GM21423 (cell line): ENCODE results near the gene SERPINI1.

ENCODE experiments used
- ATAC-seq: cut with Tn5 transposase; IDR thresholded peaks from one replicate; pipeline ENCODE4 v1.9.1; 2021; ENCODE audit warnings: mild to moderate bottlenecking, moderate library complexity; ENCODE audit not compliant: unreplicated experiment

The SERPINI1 gene

GRCh38 chr3:167734498-167735232, 856 bp upstream of the SERPINI1 start, which contains the start of gene PDCD10:
PDCD10 (minus strand) TSS chr3:167734892; CDS start chr3:167720157, 14,735 bp downstream.
- ATAC-seq: peak; percentile 82

- no peak for ATAC-seq
Measured at GRCh38 chr3:167736264-167736787, 805 bp downstream of the SERPINI1 start.

GRCh38 chr3:167736997-167737396, 1.5 kb downstream of the SERPINI1 start:
- ATAC-seq: no peak

- ATAC-seq: no peak
Measured at GRCh38 chr3:167738037-167738436, 2.5 kb downstream of the SERPINI1 start.

GRCh38 chr3:167739190-167739810, 3.8 kb downstream of the SERPINI1 start:
- no peak for ATAC-seq

GRCh38 chr3:167740961-167741587, 5.6 kb downstream of the SERPINI1 start:
- ATAC-seq: peak; percentile 97

- ATAC-seq: no peak
Measured at GRCh38 chr3:167742338-167742737, 6.8 kb downstream of the SERPINI1 start.

GRCh38 chr3:167743799-167744198, 8.3 kb downstream of the SERPINI1 start:
- ATAC-seq: no peak

- ATAC-seq: no peak
Measured at GRCh38 chr3:167749209-167749608, 13.7 kb downstream of the SERPINI1 start.

- no peak for ATAC-seq
Measured at GRCh38 chr3:167749728-167750127, 14.2 kb downstream of the SERPINI1 start.

- peak; percentile 99 for ATAC-seq
Measured at GRCh38 chr3:167750272-167750971, 14.9 kb downstream of the SERPINI1 start.

- ATAC-seq: no peak
Measured at GRCh38 chr3:167754049-167754448, 18.5 kb downstream of the SERPINI1 start.

GRCh38 chr3:167761302-167761701, 25.8 kb downstream of the SERPINI1 start:
- no peak for ATAC-seq

- no peak for ATAC-seq
Measured at GRCh38 chr3:167762296-167762695, 26.8 kb downstream of the SERPINI1 start.

- peak; percentile 45 for ATAC-seq
Measured at GRCh38 chr3:167772992-167773391, 37.5 kb downstream of the SERPINI1 start.

GRCh38 chr3:167773584-167773983, 38.1 kb downstream of the SERPINI1 start:
- peak; percentile 85 for ATAC-seq

GRCh38 chr3:167776066-167776685, 40.7 kb downstream of the SERPINI1 start:
- no peak for ATAC-seq

GRCh38 chr3:167777356-167777755, 41.8 kb downstream of the SERPINI1 start:
- peak; percentile 40 for ATAC-seq

GRCh38 chr3:167780214-167780883, 44.8 kb downstream of the SERPINI1 start:
- ATAC-seq: no peak

- no peak for ATAC-seq
Measured at GRCh38 chr3:167783781-167784180, 48.3 kb downstream of the SERPINI1 start.
